OCI-LY7 (cell line): ENCODE data around the gene XIRP2. TPM values are rescaled to one million over a fixed set of nuclear protein-coding genes. Genes with fewer than 3 reads are reported as not detected.

Source experiments
- BruUV-seq: library from RNA; stranded (reverse); fragments of 400-500 nt; replicated peaks from 2 replicates; lab custom pipeline; 2021; lab: Mats Ljungman, UMichigan
- CTCF ChIA-PET: fragments of 300-600 bp; sonication (Branson Sonifier 250); formaldehyde crosslinking; loops from one replicate; lab custom pipeline; 2022; ENCODE audit warnings: antibody characterized with exemption; ENCODE audit not compliant: unreplicated experiment; lab: Charles Lee
- POLR2A ChIA-PET: fragments of 300-600 bp; sonication (Branson Sonifier 250); formaldehyde crosslinking; loops from one replicate; lab custom pipeline; 2022; ENCODE audit warnings: antibody characterized with exemption; lab: Charles Lee
- DNase-seq: peaks from one replicate; pipeline ENCODE4 v3.0.0-alpha.2; 2015; ENCODE audit warnings: low spot score
- H2AFZ ChIP-seq: fragments of 200-600 bp; sonication (generic), shearing (Covaris generic); 2 replicates; pipeline ENCODE4 v1.6.1; 2014; ENCODE audit warnings: mild to moderate bottlenecking, antibody characterized with exemption, low read length, moderate library complexity
- H3K27ac ChIP-seq: fragments of 200-600 bp; sonication (generic); 2 replicates; pipeline ENCODE4 v1.5.1; 2014; ENCODE audit warnings: mixed run types, low read depth, mild to moderate bottlenecking, moderate library complexity, low read length, inconsistent platforms; ENCODE audit not compliant: poor library complexity, severe bottlenecking
- H3K36me3 ChIP-seq: fragments of 200-600 bp; sonication (generic); 2 replicates; pipeline ENCODE4 v1.6.1; 2014; ENCODE audit warnings: mild to moderate bottlenecking, antibody characterized with exemption, low read length, moderate library complexity, mixed read lengths; ENCODE audit not compliant: insufficient read depth
- H3K4me1 ChIP-seq: fragments of 200-600 bp; sonication (generic); 2 replicates; pipeline ENCODE4 v1.5.1; 2014; ENCODE audit warnings: mild to moderate bottlenecking, low read length; ENCODE audit not compliant: insufficient read depth, poor library complexity, severe bottlenecking
- H3K4me2 ChIP-seq: fragments of 200-600 bp; sonication (generic); 2 replicates; pipeline ENCODE4 v1.6.1; 2014; ENCODE audit warnings: mild to moderate bottlenecking, low read length
- H3K4me3 ChIP-seq: fragments of 200-600 bp; sonication (generic); 2 replicates; pipeline ENCODE4 v1.5.1; 2014; ENCODE audit warnings: mild to moderate bottlenecking, low read depth, low read length; ENCODE audit not compliant: poor library complexity, severe bottlenecking
- H3K79me2 ChIP-seq: fragments of 200-600 bp; sonication (generic); 2 replicates; pipeline ENCODE4 v1.6.1; 2016; ENCODE audit warnings: low read depth, mild to moderate bottlenecking, low read length, moderate library complexity, mixed read lengths; ENCODE audit not compliant: insufficient read depth
- H3K9me2 ChIP-seq: fragments of 200-600 bp; sonication (generic); 2 replicates; pipeline ENCODE4 v1.6.1; 2016; ENCODE audit warnings: mild to moderate bottlenecking, low read length, mixed read lengths; ENCODE audit not compliant: insufficient read depth
- H3K9me3 ChIP-seq: fragments of 200-600 bp; sonication (generic); 2 replicates; pipeline ENCODE4 v1.6.1; 2014; ENCODE audit warnings: mild to moderate bottlenecking, mixed run types, low read length, mixed read lengths
- H4K20me1 ChIP-seq: fragments of 200-600 bp; sonication (generic); 2 replicates; pipeline ENCODE4 v1.6.1; 2014; ENCODE audit warnings: mild to moderate bottlenecking, antibody characterized with exemption, low read length, moderate library complexity, mixed read lengths; ENCODE audit not compliant: insufficient read depth
- CTCF ChIP-seq: fragments of 200-600 bp; sonication (generic); conservative IDR thresholded peaks from 2 replicates; pipeline ENCODE4 v1.5.1; 2014; ENCODE audit warnings: mild to moderate bottlenecking, antibody characterized with exemption, low read length, moderate library complexity, mixed read lengths
- EZH2phosphoT487 ChIP-seq: fragments of 200-600 bp; sonication (generic); IDR thresholded peaks from 2 replicates; pipeline ENCODE4 v1.6.1; 2018; ENCODE audit warnings: low read depth, borderline replicate concordance, mild to moderate bottlenecking, mixed run types, antibody characterized with exemption, low read length, moderate library complexity, mixed read lengths
- intact Hi-C: fragments of 100-400 bp; cut with micrococcal nuclease; formaldehyde crosslinking; loops from one replicate; pipeline ENCODE4 v1.10.0; 2022; ENCODE audit not compliant: unreplicated experiment
- total RNA-seq, 2 experiments: library from RNA; depleted of rRNA in 1 of 2; stranded (reverse); fragments of >200 nt in 1 of 2; shearing (Covaris generic) in 1 of 2; gene quantifications; 2 replicates each; pipeline ENCODE4 v1.2.3, GENCODE V29; 2014 to 2022

Gene XIRP2
- total RNA-seq, 2 experiments from 2014 or later = not detected

- H3K4me1 ChIP-seq = no peaks in the 10 kb centered on the region
- no peaks in the 10 kb centered on the region for H3K9me3 ChIP-seq
- H3K4me3 ChIP-seq = no peak overlapping the region
- H3K4me2 ChIP-seq = no peak overlapping the region
- TF ChIP-seq CTCF = no peak
- no peak for TF ChIP-seq EZH2phosphoT487
- no peaks in the 10 kb centered on the region for H3K36me3 ChIP-seq
- H3K9me2 ChIP-seq = no peaks in the 10 kb centered on the region
- no peak overlapping the region for H2AFZ ChIP-seq
- no peaks in the 10 kb centered on the region for H3K79me2 ChIP-seq
- ChIA-PET CTCF (no interaction called here), POLR2A (no interaction called here)
- no peak for DNase-seq
- H4K20me1 ChIP-seq = no peaks in the 10 kb centered on the region
- no peak overlapping the region for H3K27ac ChIP-seq
- no TSS peak for BruUV-seq
- intact Hi-C loops = no loop called here
These were observed 239.8 kb downstream of the XIRP2 start for GRCh38 chr2:167128130-167128529.

GRCh38 chr2:167132066-167132465, 243.8 kb downstream of the XIRP2 start:
- Histone ChIP-seq H2AFZ (no peak overlapping the region), H4K20me1 (no peaks in the 10 kb centered on the region)
- CTCF ChIA-PET = no interaction called here

More at GRCh38 chr2:167132066-167132465, 243.8 kb downstream of the XIRP2 start:
- H3K4me2 ChIP-seq = no peak overlapping the region
- no peaks in the 10 kb centered on the region for H3K9me3 ChIP-seq
- no peak for DNase-seq
- no peaks in the 10 kb centered on the region for H3K9me2 ChIP-seq
- TF ChIP-seq EZH2phosphoT487 = no peak
- no peak for TF ChIP-seq CTCF
- POLR2A ChIA-PET = no interaction called here
- H3K36me3 ChIP-seq = no peaks in the 10 kb centered on the region
- no TSS peak for BruUV-seq
- no peak overlapping the region for H3K27ac ChIP-seq
- H3K79me2 ChIP-seq = no peaks in the 10 kb centered on the region
- intact Hi-C loops = no loop called here
- H3K4me1 ChIP-seq = no peaks in the 10 kb centered on the region
- H3K4me3 ChIP-seq = no peak overlapping the region
